VCaP (cell line): ENCODE results near the gene TET1.

ENCODE experiments used
- H3K27ac ChIP-seq: fragments of 450-650 bp; 2 replicates; pipeline ENCODE4 v1.5.1; 2017
- TF ChIP-seq, protein P1 (sequence below): fragments of 450-650 bp; conservative IDR thresholded peaks from 2 replicates; pipeline ENCODE4 v1.5.1; 2017; ENCODE audit warnings: mild to moderate bottlenecking, moderate library complexity

The TET1 gene

DNA sequence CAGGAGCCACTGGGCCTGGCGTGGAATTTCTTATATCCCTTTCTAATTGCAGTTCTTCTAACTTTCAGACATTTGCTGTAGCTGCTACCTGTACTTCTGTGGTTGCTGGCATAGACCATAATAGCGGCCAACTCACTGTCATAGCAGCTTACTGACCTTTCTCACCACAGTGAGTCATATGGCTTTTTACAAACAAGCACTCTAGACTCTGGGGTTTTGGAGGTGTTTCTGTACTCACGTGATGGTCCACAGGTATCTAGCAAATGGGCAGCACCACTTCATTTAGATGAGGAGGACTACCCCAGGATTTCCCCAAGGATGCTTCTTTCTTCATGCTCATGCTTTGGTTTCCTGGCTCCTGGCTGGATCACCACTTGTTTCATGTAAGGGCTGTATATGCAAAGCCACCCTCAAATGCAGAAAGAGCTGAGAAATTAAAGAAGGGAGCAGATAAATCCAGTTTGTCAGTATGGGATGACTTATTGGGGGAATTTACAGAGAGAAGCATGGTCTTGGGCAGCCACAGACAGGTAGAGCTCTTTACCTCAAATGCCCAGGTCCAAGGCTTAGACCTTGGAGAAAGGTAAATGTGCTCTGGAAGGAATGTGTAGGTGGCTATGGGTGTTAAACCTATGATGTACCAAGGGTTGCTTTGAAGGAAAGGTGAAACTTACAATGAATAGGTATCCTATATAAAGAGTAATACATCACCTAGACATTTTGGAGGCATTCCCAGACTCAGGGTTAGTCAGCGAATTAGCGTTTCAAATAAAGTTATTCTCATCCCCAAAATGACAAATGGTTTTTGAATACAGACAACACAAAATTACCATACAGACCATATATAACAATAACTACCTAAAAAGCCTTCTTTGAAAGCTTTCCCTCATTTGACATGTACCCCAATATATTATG lies 16.9 kb upstream of the TET1 start:
- TF ChIP-seq, protein P1, sequence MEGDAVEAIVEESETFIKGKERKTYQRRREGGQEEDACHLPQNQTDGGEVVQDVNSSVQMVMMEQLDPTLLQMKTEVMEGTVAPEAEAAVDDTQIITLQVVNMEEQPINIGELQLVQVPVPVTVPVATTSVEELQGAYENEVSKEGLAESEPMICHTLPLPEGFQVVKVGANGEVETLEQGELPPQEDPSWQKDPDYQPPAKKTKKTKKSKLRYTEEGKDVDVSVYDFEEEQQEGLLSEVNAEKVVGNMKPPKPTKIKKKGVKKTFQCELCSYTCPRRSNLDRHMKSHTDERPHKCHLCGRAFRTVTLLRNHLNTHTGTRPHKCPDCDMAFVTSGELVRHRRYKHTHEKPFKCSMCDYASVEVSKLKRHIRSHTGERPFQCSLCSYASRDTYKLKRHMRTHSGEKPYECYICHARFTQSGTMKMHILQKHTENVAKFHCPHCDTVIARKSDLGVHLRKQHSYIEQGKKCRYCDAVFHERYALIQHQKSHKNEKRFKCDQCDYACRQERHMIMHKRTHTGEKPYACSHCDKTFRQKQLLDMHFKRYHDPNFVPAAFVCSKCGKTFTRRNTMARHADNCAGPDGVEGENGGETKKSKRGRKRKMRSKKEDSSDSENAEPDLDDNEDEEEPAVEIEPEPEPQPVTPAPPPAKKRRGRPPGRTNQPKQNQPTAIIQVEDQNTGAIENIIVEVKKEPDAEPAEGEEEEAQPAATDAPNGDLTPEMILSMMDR, result no peak
- H3K27ac ChIP-seq, result no peak overlapping the region

DNA sequence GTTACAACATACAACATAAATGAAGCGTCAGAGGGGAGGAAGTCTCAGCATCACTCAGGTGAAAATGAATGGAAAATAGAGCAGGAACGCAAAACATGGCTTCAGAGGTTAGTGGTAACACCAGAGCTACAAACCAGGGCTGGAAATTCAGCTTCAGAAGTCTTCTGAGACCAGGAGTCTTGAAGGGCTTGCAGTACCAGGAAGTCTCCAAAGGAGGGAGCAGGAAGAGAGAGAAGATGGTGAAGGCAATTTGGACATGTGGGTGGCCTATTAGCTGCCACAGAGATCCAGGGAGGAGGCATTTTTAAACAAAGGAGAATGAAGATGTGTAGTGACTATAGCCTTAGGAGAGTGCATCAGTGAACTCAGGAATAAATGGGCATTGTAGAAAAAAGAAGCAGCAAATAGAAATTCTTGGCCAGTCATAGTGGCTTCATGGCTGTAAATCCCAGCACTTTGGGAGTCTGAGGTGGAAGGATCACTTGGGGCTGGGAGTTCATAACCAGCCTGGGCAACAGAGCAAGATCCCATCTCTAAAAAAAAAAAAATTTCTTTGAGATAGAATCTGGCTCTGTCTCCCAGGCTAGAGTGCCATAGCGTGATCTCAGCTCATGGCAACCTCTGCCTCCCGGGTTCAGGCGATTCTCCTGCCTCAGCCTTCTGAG lies 9.3 kb upstream of the TET1 start:
- TF ChIP-seq, protein P1, result peak; percentile 77
- no peak overlapping the region for H3K27ac ChIP-seq

DNA sequence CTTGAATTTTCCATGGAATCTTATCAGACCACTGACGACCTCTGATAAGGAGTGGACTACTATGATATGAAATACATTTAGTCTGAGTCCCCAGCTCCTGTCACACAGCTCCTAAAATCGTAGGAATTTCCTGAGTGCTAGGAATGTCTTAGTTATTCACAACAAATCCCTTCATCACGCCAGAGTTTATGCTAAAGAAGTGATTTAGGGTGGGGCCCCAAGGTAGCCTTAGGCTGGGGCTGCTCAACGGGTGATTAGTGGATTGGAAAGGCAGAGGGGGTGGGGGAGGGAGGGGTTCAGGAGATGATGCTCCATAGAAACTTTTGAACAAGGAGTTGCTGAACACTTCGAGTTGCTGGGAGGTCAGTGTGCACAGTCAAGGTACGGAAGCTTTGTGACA lies 7.0 kb upstream of the TET1 start:
- TF ChIP-seq, protein P1, result no peak
- no peak overlapping the region for H3K27ac ChIP-seq

DNA sequence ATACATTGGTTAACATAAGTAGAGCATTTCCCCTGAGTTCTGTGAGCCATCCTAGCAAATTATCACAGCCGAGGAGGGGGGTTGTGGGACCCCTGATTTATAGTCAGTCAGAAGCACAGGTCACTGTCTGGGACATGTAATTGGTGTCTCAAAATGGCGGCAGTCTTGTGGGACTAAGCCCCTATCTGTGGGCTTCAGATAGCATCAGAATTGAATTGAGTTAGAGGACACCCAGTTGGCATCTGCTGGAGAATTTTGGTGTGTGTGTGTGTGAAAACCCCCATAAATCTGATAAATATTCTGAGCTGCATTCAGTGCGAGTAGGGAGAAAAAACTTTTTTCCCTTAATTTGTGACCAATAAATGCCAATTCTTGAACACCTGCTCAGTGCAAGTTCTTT lies 6.5 kb upstream of the TET1 start:
- TF ChIP-seq, protein P1, result no peak
- no peak overlapping the region for H3K27ac ChIP-seq

DNA sequence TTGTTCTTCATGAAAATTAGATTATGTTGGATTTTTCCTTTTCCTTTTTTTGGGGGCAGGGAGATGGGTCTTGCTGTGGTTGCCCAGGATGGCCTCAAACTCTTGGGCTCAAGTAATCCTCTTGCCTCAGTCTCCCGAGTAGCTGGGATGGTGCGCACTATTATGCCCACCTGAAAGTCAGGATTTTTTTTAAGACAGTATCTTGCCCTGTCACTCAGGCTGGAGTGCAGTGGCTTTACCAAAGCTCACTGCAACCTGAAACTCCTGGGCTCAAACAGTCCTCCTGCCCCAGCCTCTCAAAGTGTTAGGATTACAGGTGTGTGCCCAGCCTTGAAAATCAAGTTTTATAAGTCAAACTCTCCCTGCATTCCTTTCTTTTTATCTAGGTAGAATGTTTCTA lies 1.7 kb upstream of the TET1 start:
- H3K27ac ChIP-seq, result no peak overlapping the region
- TF ChIP-seq, protein P1, result no peak

DNA sequence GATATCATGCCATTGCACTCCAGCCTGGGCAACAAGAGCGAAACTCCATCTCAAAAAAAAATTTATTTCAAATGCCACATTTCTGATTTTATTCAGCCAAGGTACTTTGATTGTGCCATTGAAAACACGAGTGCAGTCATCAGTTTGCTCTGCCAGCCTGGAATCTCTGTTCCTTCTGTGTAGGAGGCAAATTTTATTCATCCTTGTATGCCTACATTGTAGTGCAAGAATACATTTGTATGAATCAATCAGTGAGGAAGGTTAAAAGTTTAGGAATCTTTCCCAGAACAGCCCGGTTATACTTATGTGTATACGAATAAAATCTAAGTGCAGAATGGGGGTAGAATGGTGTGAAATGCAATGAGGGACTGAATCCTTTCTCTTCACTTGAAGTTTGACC lies 886 bp upstream of the TET1 start:
- TF ChIP-seq, protein P1, result no peak

DNA sequence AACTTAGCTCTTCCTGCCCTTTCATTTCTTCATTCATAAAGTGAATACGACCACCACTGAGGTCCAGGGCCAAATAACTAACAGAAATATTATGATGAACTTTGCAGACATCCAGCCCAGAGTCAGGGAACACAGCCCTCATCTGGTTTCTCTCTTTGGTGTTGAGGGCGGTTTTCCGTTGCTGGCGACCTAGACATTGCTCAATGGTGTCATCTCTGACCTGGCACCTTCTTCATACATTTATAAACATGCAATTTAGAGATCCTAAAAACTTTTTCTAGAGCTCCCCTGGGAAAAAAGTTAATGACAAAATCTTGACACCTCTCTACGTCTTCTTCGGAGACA lies 324 bp upstream of the TET1 start:
- TF ChIP-seq, protein P1, result no peak
- H3K27ac ChIP-seq, result no peak overlapping the region; the same call in 1 of the 2 replicates

More for the DNA sequence above, 886 bp upstream of the TET1 start:
- no peak overlapping the region for H3K27ac ChIP-seq
